Stomach (tissue), 4 donors: ENCODE results near the gene NCAPH2.

Source experiments
- POLR2AphosphoS5 ChIP-seq, 3 donors: sonication (generic); formaldehyde crosslinking; IDR thresholded peaks; one replicate each; pipeline ENCODE4 v1.6.1; 2016; ENCODE audit warnings: antibody characterized with exemption in 3 of 3
- TF ChIP-seq, protein P1 (sequence below), 7 experiments: fragments of 450-650 bp in 4 of 7; fragments of 200-600 bp in 3 of 7; sonication (generic) in 3 of 7; IDR thresholded peaks; one replicate each; pipeline ENCODE4 v1.5.1; 2016 to 2019; ENCODE audit warnings: antibody characterized with exemption in 7 of 7, control low read depth in 2 of 7, mild to moderate bottlenecking in 1 of 7

DNA sequence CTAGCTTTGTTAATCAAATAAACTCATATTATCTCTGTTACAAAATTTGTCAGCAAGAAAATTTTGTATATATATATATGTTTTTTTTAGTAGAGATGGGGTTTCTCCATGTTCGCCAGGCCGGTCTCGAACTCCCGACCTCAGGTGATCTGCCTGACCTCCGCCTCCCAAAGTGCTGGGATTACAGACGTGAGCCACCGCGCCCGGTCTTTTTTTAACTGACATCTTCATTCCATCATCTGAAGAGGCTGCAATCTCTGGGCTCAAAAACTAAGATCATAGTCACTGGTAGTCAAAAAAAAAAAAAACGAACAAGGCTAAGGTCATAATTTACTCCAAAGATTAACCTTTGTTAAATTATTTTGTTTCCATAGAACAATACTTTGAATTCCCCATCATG, 32.4 kb downstream of the NCAPH2 start:
- TF ChIP-seq, protein P1, sequence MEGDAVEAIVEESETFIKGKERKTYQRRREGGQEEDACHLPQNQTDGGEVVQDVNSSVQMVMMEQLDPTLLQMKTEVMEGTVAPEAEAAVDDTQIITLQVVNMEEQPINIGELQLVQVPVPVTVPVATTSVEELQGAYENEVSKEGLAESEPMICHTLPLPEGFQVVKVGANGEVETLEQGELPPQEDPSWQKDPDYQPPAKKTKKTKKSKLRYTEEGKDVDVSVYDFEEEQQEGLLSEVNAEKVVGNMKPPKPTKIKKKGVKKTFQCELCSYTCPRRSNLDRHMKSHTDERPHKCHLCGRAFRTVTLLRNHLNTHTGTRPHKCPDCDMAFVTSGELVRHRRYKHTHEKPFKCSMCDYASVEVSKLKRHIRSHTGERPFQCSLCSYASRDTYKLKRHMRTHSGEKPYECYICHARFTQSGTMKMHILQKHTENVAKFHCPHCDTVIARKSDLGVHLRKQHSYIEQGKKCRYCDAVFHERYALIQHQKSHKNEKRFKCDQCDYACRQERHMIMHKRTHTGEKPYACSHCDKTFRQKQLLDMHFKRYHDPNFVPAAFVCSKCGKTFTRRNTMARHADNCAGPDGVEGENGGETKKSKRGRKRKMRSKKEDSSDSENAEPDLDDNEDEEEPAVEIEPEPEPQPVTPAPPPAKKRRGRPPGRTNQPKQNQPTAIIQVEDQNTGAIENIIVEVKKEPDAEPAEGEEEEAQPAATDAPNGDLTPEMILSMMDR (IDR thresholded peaks at IDR 0.05) = no peak
- TF ChIP-seq POLR2AphosphoS5 (IDR thresholded peaks at IDR 0.05) = no peak
